Right lobe of liver (tissue), 4 donors: ENCODE results near the gene SORL1-AS1.

ENCODE experiments used
- CTCF ChIP-seq, 4 donors: fragments of 200-600 bp in 3 of 4; fragments of 450-650 bp in 1 of 4; IDR thresholded peaks; one replicate each; pipeline versions ENCODE4 v1.5.1 to v1.8.0; 2016 to 2022; ENCODE audit warnings: antibody characterized with exemption in 4 of 4, mild to moderate bottlenecking in 2 of 4
- POLR2A ChIP-seq: fragments of 450-650 bp; IDR thresholded peaks from one replicate; pipeline ENCODE4 v1.6.1; 2017; ENCODE audit warnings: antibody characterized with exemption, mild to moderate bottlenecking
- donor health status: DM: no; HTN: no; CAD: no.
- donor health status: DM: no; HTN: no; CAD: no.
- donor health status: DM: no; HTN: yes; CAD: no.

- TF ChIP-seq POLR2A (no peak), CTCF (IDR thresholded peaks at IDR 0.05) (no peak)
Measured at GRCh38 chr11:121417607-121418006, 35.2 kb downstream of the SORL1-AS1 start.
